Measurements from ENCODE around the gene TECTA. TPM values are rescaled to one million over a fixed set of nuclear protein-coding genes. Genes with fewer than 3 reads are reported as not detected.

TECTA gene
- total RNA-seq, 2 experiments from 2014 or later: 0.22 to 0.42 TPM

GRCh38 chr11:121212536-121213361, 111.7 kb downstream of the TECTA start:
- DNase-seq: no peak
- no peak overlapping the region for H3K27ac ChIP-seq (ENCODE audit: low read depth in 1 of 2, low read length in 2 of 2)
- CTCF ChIA-PET: no interaction called here
- Mint-ChIP-seq H3K27ac (no peak overlapping the region), H3K36me3 (ENCODE audit: low read depth) (no peaks in the 10 kb centered on the region), H3K27me3 (peaks cover 59% of the 10 kb centered on the region), H3K4me1 (ENCODE audit: low read depth) (no peaks in the 10 kb centered on the region), H3K4me3 (no peak overlapping the region), H3K9me3 (no peaks in the 10 kb centered on the region)
- no peak for ATAC-seq (ENCODE audit: poor library complexity)
- intact Hi-C loops (cut with DNase I, micrococcal nuclease): no loop called here
- POLR2A ChIA-PET: interaction anchor here (0.6 kb wide), 1 partner anchor 1941 kb away, joined by 4 read pairs; no protein-coding TSS in a partner anchor
- H3K4me3 ChIP-seq (ENCODE audit: low read length): no peak overlapping the region
- peaks cover 4 to 30% of the 10 kb centered on the region in 2 experiments for H3K27me3 ChIP-seq (ENCODE audit: control insufficient read depth in 1 of 2, insufficient read depth in 2 of 2, low read length in 2 of 2)
- TF ChIP-seq CTCF (IDR thresholded peaks at IDR 0.05): no peak
- no peaks in the 10 kb centered on the region for H3K36me3 ChIP-seq (ENCODE audit: insufficient read depth, low read length)
- H3K4me1 ChIP-seq (ENCODE audit: insufficient read depth, low read length): no peaks in the 10 kb centered on the region
- H3K9me3 ChIP-seq (ENCODE audit: control insufficient read depth in 1 of 2, insufficient read depth in 1 of 2, low read length in 2 of 2): peaks cover 0 to 4% of the 10 kb centered on the region in 2 experiments

GRCh38 chr11:121213362-121213893, 112.4 kb downstream of the TECTA start:
- no peak overlapping the region for H3K27ac ChIP-seq (ENCODE audit: low read depth in 1 of 2, low read length in 2 of 2)
- Mint-ChIP-seq H3K36me3 (ENCODE audit: low read depth) (no peaks in the 10 kb centered on the region), H3K4me3 (no peak overlapping the region), H3K4me1 (ENCODE audit: low read depth) (no peaks in the 10 kb centered on the region), H3K27me3 (peaks cover 57% of the 10 kb centered on the region), H3K27ac (no peak overlapping the region), H3K9me3 (no peaks in the 10 kb centered on the region)
- ChIA-PET CTCF (no interaction called here), POLR2A (interaction anchor here (0.6 kb wide), 1 partner anchor 1940 kb away, joined by 4 read pairs; no protein-coding TSS in a partner anchor)
- H3K4me1 ChIP-seq (ENCODE audit: insufficient read depth, low read length): no peaks in the 10 kb centered on the region
- no peak for TF ChIP-seq CTCF (IDR thresholded peaks at IDR 0.05)
- ATAC-seq (ENCODE audit: poor library complexity): no peak
- no peak for DNase-seq
- H3K9me3 ChIP-seq (ENCODE audit: control insufficient read depth in 1 of 2, insufficient read depth in 1 of 2, low read length in 2 of 2): peaks cover 0 to 4% of the 10 kb centered on the region in 2 experiments
- peaks cover 4 to 30% of the 10 kb centered on the region in 2 experiments for H3K27me3 ChIP-seq (ENCODE audit: control insufficient read depth in 1 of 2, insufficient read depth in 2 of 2, low read length in 2 of 2)
- intact Hi-C loops (cut with DNase I, micrococcal nuclease): no loop called here
- H3K4me3 ChIP-seq (ENCODE audit: low read length): no peak overlapping the region
- no peaks in the 10 kb centered on the region for H3K36me3 ChIP-seq (ENCODE audit: insufficient read depth, low read length)

GRCh38 chr11:121214861-121215260, 113.8 kb downstream of the TECTA start:
- CTCF ChIA-PET: no interaction called here
- Mint-ChIP-seq H3K9me3 (no peaks in the 10 kb centered on the region), H3K27me3 (peaks cover 56% of the 10 kb centered on the region), H3K4me1 (ENCODE audit: low read depth) (no peaks in the 10 kb centered on the region), H3K27ac (no peak overlapping the region), H3K4me3 (no peak overlapping the region), H3K36me3 (ENCODE audit: low read depth) (no peaks in the 10 kb centered on the region)
- no peak overlapping the region for H3K27ac ChIP-seq (ENCODE audit: low read depth in 1 of 2, low read length in 2 of 2)
- intact Hi-C loops (cut with DNase I, micrococcal nuclease): no loop called here
- H3K9me3 ChIP-seq (ENCODE audit: control insufficient read depth in 1 of 2, insufficient read depth in 1 of 2, low read length in 2 of 2): peaks cover 0 to 4% of the 10 kb centered on the region in 2 experiments
- no peaks in the 10 kb centered on the region for H3K36me3 ChIP-seq (ENCODE audit: insufficient read depth, low read length)
- TF ChIP-seq CTCF (IDR thresholded peaks at IDR 0.05): no peak
- ATAC-seq (ENCODE audit: poor library complexity) (no peak), DNase-seq (no peak)
- H3K4me1 ChIP-seq (ENCODE audit: insufficient read depth, low read length): no peaks in the 10 kb centered on the region
- H3K27me3 ChIP-seq (ENCODE audit: control insufficient read depth in 1 of 2, insufficient read depth in 2 of 2, low read length in 2 of 2): peaks cover 9 to 21% of the 10 kb centered on the region in 2 experiments
- no peak overlapping the region for H3K4me3 ChIP-seq (ENCODE audit: low read length)
- POLR2A ChIA-PET: no interaction called here

Measured in CD4-positive, alpha-beta T cell (primary cell).